Pancreas (tissue), 10 donors: Measurements from ENCODE around the gene HTR1D. TPM values are rescaled to one million over a fixed set of nuclear protein-coding genes. Genes with fewer than 3 reads are reported as not detected.

Source experiments
- ATAC-seq, 4 donors: fragments of 200-7000 bp; cut with Tn5 transposase; one replicate each; pipeline versions ENCODE4 v1.8.0 to v1.9.1; 2020; ENCODE audit warnings: mild to moderate bottlenecking in 4 of 4, moderate library complexity in 4 of 4
- DNase-seq, 6 donors: peaks; one replicate each; pipeline ENCODE4 v3.0.0-alpha.2; 2020
- FAIRE-seq: peaks from 2 replicates; lab custom pipeline; 2012; peaks lifted over from hg19 to GRCh38; lab: Jason Lieb, UNC
- H3K27ac ChIP-seq, 4 donors: fragments of 200-600 bp; sonication (generic); 1 replicate in 3 of 4; 2 replicates in 1 of 4; pipeline versions ENCODE4 v1.5.0 to v1.8.0; 2020
- H3K27me3 ChIP-seq, 4 donors: fragments of 200-600 bp; one replicate each; pipeline ENCODE4 v1.8.0; 2021
- H3K36me3 ChIP-seq, 3 donors: fragments of 200-600 bp; sonication (generic) in 1 of 3; one replicate each; pipeline versions ENCODE4 v1.5.0 to v1.8.0; 2020 to 2021
- H3K4me1 ChIP-seq, 3 donors: fragments of 200-600 bp; one replicate each; pipeline ENCODE4 v1.8.0; 2021
- H3K4me3 ChIP-seq, 4 donors: fragments of 200-600 bp; sonication (generic) in 2 of 4; one replicate each; pipeline versions ENCODE4 v1.5.0 to v1.8.0; 2020 to 2021
- H3K9me3 ChIP-seq, 4 donors: fragments of 200-600 bp; one replicate each; pipeline ENCODE4 v1.8.0; 2021
- WGBS, 2 donors: extraction: QIAGEN DNeasy Blood & Tissue Kit; methylation state at CpG; one replicate each; pipeline ENCODE4 v1.1.7; 2013; 5-methylcytosine and 5-hydroxymethylcytosine counted together
- intact Hi-C, 3 donors: fragments of 100-400 bp; cut with DNase I; formaldehyde crosslinking; loops; one replicate each; pipeline versions ENCODE4 v1.11.1 to v1.14.2; 2022
- polyA plus RNA-seq, 2 donors: library from polyadenylated mRNA; stranded (reverse); fragments of 200-250 nt; gene quantifications; one replicate each; pipeline ENCODE4 v1.2.3, GENCODE V29; 2013
- total RNA-seq, 6 donors: library from RNA; stranded (reverse); fragmentation: NEBNext Ultra II Directional in 4 of 6; extraction: Animal tissue kit (Norgen Biotek cat#: 25700) in 4 of 6; gene quantifications; one replicate each; pipeline versions ENCODE4 v1.2.1 to v1.2.4, GENCODE V29; 2021 to 2023
- TF ChIP-seq, protein P1 (sequence below), 4 donors: fragments of 200-600 bp; sonication (generic) in 3 of 4; IDR thresholded peaks; one replicate each; pipeline versions ENCODE4 v1.5.0 to v1.8.0; 2021; ENCODE audit warnings: antibody characterized with exemption in 4 of 4
- donor health status: healthy with polysubstance abuse.
- donor health status: DM: no; HTN: no; CAD: no; lungs with moderate emphysema.
- donor health status: DM: no; HTN: no; CAD: no.
- donor health status: control.
- donor health status: control.
- donor health status: Bipolar disorder and iron deficiency.
- donor health status: DM: yes; HTN: yes; CAD: no.
- donor health status: DM: no; HTN: no; CAD: no.
- donor health status: DM: no; HTN: no; CAD: no.
- donor health status: DM: yes; HTN: yes; CAD: no.

Gene HTR1D
- total and polyA plus RNA-seq, 8 donors: 0.06 to 0.23 (median 0.17) TPM; not detected in 2

DNA sequence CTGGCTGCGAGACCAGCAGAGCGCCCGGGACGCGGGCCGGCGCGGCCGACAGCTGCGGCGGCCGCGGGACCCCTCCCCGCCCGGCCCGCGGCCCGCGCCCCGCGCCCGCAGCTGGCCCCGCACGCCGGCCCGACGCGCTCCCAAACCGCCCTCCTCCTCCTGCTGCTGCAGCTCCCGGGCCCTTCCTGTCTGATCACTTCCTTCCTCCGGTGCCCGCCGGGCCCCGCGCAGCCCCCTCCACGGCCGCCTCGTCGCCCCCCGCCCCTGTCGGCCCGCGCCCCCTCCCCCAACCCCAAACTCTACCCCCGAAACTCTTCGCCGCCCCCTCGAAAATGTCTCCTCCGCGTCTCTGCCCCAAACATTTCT is 49.2 kb downstream of the HTR1D start:
- H3K4me1 ChIP-seq: peaks cover 0 to 8% (median 0%) of the 10 kb centered on the region in 3 donors
- H3K9me3 ChIP-seq: no peaks in the 10 kb centered on the region
- ATAC-seq: peak; percentile 44 to 69 (median 52)
- DNase-seq: peak; percentile 26 to 67 (median 37)
- TF ChIP-seq, protein P1, sequence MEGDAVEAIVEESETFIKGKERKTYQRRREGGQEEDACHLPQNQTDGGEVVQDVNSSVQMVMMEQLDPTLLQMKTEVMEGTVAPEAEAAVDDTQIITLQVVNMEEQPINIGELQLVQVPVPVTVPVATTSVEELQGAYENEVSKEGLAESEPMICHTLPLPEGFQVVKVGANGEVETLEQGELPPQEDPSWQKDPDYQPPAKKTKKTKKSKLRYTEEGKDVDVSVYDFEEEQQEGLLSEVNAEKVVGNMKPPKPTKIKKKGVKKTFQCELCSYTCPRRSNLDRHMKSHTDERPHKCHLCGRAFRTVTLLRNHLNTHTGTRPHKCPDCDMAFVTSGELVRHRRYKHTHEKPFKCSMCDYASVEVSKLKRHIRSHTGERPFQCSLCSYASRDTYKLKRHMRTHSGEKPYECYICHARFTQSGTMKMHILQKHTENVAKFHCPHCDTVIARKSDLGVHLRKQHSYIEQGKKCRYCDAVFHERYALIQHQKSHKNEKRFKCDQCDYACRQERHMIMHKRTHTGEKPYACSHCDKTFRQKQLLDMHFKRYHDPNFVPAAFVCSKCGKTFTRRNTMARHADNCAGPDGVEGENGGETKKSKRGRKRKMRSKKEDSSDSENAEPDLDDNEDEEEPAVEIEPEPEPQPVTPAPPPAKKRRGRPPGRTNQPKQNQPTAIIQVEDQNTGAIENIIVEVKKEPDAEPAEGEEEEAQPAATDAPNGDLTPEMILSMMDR (IDR thresholded peaks at IDR 0.05): no peak
- no peaks in the 10 kb centered on the region for H3K36me3 ChIP-seq
- intact Hi-C loops: no loop called here
- WGBS, 2 donors: 0 to 1% methylated on average over 11 to 49 of the region's 49 CpGs
- peak overlapping the region; percentile 71 to 86 (median 75) for H3K4me3 ChIP-seq
- H3K27ac ChIP-seq: peak overlapping the region; percentile 70 to 83 (median 78)
- H3K27me3 ChIP-seq: no peaks in the 10 kb centered on the region
- FAIRE-seq: no peak

DNA sequence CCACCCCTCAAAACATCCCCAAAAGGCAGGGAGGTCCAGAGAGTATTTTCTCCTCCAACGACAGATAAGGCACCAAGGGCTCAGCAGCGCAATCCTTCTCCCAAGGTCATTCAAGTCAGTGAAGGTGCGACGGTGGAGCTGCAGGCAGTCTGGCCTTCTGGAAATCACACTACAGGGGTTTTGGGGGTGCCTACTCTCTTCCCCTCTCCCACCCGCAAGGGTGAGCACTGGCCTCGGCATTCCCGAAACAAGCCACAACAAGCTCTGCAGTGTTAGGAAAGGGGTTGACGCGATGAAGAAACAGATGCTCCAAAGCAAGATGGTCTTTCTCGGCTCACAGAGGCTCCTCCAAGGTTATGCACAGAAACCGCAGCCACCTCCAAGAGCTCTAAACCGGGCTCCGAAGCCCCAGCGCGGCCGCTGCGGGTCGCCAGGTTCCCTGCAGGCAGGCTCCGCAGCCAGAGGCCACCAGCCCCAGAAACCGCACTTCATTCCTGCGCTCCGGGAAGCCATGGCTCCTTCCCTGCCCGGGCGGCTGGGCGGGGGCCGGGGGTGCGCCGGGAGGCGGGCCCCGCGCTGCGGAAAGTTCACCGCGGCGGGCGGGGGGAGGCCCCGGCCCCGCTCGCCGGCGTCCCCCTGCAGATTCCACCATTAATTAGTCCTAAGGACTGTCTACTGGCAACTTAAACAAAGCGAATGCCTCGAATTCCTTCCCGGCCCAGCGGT is 49.8 kb downstream of the HTR1D start:
- peaks cover 0 to 8% (median 0%) of the 10 kb centered on the region in 3 donors for H3K4me1 ChIP-seq
- no peaks in the 10 kb centered on the region for H3K9me3 ChIP-seq
- peak; percentile 29 to 80 (median 50) for DNase-seq
- ATAC-seq: peak; percentile 51 to 71 (median 59)
- no peaks in the 10 kb centered on the region for H3K36me3 ChIP-seq
- no peak for FAIRE-seq
- TF ChIP-seq, protein P1 (IDR thresholded peaks at IDR 0.05): no peak
- H3K27ac ChIP-seq: peak overlapping the region; percentile 53 to 83 (median 73)
- 0 to 1% methylated on average over 42 to 45 of the region's 45 CpGs for WGBS, 2 donors
- peak overlapping the region; percentile 43 to 86 (median 74) for H3K4me3 ChIP-seq
- no peaks in the 10 kb centered on the region for H3K27me3 ChIP-seq
- intact Hi-C loops: no loop called here

DNA sequence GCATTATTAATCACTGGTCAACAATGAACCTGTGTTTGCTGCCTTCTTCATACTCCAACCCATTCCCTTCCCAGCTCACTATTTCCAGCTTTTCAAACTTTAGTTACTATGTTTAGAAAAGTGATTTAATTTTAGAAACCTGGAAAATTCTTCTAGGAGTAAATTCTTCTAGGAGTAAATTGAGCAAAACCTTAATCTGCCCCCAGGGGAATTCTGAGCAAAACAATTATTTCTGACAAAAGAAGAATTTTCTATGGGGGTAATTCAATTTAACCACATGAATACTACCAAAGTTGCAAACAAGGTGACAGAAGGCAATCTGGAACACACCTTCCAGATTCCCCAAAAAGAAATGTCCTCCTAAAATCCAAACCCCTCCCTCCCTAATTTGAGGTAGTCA is 50.4 kb downstream of the HTR1D start:
- DNase-seq (no peak), ATAC-seq (no peak), FAIRE-seq (no peak)
- Histone ChIP-seq H3K9me3 (no peaks in the 10 kb centered on the region), H3K27ac (peak overlapping the region in 1 of 4 donors; percentile 80), H3K4me1 (peaks cover 0 to 8% (median 0%) of the 10 kb centered on the region in 3 donors), H3K27me3 (no peaks in the 10 kb centered on the region), H3K36me3 (no peaks in the 10 kb centered on the region), H3K4me3 (peak overlapping the region in 2 of 4 donors; percentile 71 to 86)
- TF ChIP-seq, protein P1 (IDR thresholded peaks at IDR 0.05): no peak
- intact Hi-C loops: no loop called here

DNA sequence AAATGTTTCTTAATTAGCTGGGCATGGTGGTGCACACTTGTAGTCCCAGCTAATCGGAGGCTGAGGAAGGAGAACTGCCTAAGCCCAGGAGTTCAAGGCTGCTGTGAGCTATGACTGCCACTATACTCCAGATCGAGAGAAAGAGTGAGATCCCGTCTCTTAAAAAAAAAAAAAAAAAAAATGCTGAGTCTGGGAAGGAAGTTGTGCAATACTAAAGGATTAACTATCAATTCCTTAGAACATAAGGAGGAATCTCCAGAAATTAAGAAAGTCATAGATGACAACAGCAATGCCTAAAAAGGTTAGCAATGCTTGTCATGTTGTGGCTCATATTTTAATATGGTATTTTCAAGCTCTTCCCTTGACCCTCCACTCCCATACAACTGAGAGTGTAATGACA is 53.9 kb downstream of the HTR1D start:
- TF ChIP-seq, protein P1 (IDR thresholded peaks at IDR 0.05): no peak
- Histone ChIP-seq H3K27me3 (no peaks in the 10 kb centered on the region), H3K9me3 (no peaks in the 10 kb centered on the region), H3K27ac (no peak overlapping the region), H3K4me3 (no peak overlapping the region), H3K36me3 (no peaks in the 10 kb centered on the region), H3K4me1 (peaks cover 0 to 8% (median 5%) of the 10 kb centered on the region in 3 donors)
- 81 to 86% methylated on average over 3 of the region's 3 CpGs for WGBS, 2 donors
- FAIRE-seq (no peak), DNase-seq (no peak), ATAC-seq (no peak)
- intact Hi-C loops: no loop called here
